Thyroid gland (tissue), 4 donors: Measurements from ENCODE around the gene TAF4B. TPM values are rescaled to one million over a fixed set of nuclear protein-coding genes. Genes with fewer than 3 reads are reported as not detected.

Source experiments
- DNase-seq, 2 donors: peaks; one replicate each; pipeline ENCODE4 v3.0.0-alpha.2; 2019
- H3K27ac ChIP-seq, 3 donors: fragments of 200-600 bp; sonication (generic); 1 replicate in 2 of 3; 2 replicates in 1 of 3; pipeline ENCODE4 v1.5.1; 2016 to 2019; ENCODE audit warnings: mild to moderate bottlenecking in 1 of 3, moderate library complexity in 1 of 3
- H3K27me3 ChIP-seq: fragments of 200-600 bp; sonication (generic); one replicate; pipeline ENCODE4 v1.5.1; 2019
- H3K36me3 ChIP-seq, 2 donors: fragments of 200-600 bp; sonication (generic); one replicate each; pipeline ENCODE4 v1.5.1; 2016 to 2019
- H3K4me1 ChIP-seq, 2 donors: fragments of 200-600 bp; sonication (generic); one replicate each; pipeline ENCODE4 v1.5.1; 2017 to 2019
- H3K4me3 ChIP-seq, 3 donors: fragments of 200-600 bp; sonication (generic); replicated peaks in 1 of 3; 1 replicate in 2 of 3; 2 replicates in 1 of 3; pipeline ENCODE4 v1.5.1; 2016; ENCODE audit warnings: mild to moderate bottlenecking in 1 of 3
- H3K9me3 ChIP-seq: fragments of 200-600 bp; sonication (generic); one replicate; pipeline ENCODE4 v1.5.1; 2017
- POLR2A ChIP-seq, 2 donors: fragments of 450-650 bp; IDR thresholded peaks; one replicate each; pipeline ENCODE4 v1.6.1; 2017; ENCODE audit warnings: antibody characterized with exemption in 2 of 2, mild to moderate bottlenecking in 2 of 2, moderate library complexity in 1 of 2
- WGBS, 2 donors: methylation state at CpG; one replicate each; pipeline ENCODE4 v1.1.5; 2017; 5-methylcytosine and 5-hydroxymethylcytosine counted together
- intact Hi-C: fragments of 100-400 bp; cut with DNase I; formaldehyde crosslinking; loops from one replicate; pipeline ENCODE4 v1.15.1; 2023
- total RNA-seq, 4 donors: library from RNA; depleted of rRNA; stranded (reverse); fragments of >200 nt; gene quantifications; one replicate each; pipeline ENCODE4 v1.2.3, GENCODE V29; 2016
- TF ChIP-seq, protein P1 (sequence below), 6 experiments: fragments of 200-600 bp in 3 of 6; fragments of 450-650 bp in 3 of 6; sonication (generic) in 3 of 6; IDR thresholded peaks; one replicate each; pipeline ENCODE4 v1.5.1; 2016 to 2019; ENCODE audit warnings: antibody characterized with exemption in 6 of 6, mild to moderate bottlenecking in 2 of 6, inconsistent platforms in 1 of 6, moderate library complexity in 1 of 6

Gene TAF4B
- total RNA-seq, 4 donors from 2014 or later: 8.7 to 12.7 (median 9.8) TPM

GRCh38 chr18:26409091-26409490 is 182.8 kb downstream of the TAF4B start:
- DNase-seq: no peak
- intact Hi-C loops: no loop called here
- WGBS, 2 donors: 86 to 93% methylated on average over 4 of the region's 4 CpGs
- Histone ChIP-seq H3K4me1 (no peaks in the 10 kb centered on the region), H3K9me3 (no peaks in the 10 kb centered on the region), H3K4me3 (no peak overlapping the region), H3K27me3 (no peaks in the 10 kb centered on the region), H3K36me3 (no peaks in the 10 kb centered on the region), H3K27ac (no peak overlapping the region)
- TF ChIP-seq POLR2A (IDR thresholded peaks at IDR 0.05): no peak
- TF ChIP-seq, protein P1, sequence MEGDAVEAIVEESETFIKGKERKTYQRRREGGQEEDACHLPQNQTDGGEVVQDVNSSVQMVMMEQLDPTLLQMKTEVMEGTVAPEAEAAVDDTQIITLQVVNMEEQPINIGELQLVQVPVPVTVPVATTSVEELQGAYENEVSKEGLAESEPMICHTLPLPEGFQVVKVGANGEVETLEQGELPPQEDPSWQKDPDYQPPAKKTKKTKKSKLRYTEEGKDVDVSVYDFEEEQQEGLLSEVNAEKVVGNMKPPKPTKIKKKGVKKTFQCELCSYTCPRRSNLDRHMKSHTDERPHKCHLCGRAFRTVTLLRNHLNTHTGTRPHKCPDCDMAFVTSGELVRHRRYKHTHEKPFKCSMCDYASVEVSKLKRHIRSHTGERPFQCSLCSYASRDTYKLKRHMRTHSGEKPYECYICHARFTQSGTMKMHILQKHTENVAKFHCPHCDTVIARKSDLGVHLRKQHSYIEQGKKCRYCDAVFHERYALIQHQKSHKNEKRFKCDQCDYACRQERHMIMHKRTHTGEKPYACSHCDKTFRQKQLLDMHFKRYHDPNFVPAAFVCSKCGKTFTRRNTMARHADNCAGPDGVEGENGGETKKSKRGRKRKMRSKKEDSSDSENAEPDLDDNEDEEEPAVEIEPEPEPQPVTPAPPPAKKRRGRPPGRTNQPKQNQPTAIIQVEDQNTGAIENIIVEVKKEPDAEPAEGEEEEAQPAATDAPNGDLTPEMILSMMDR (IDR thresholded peaks at IDR 0.05): no peak

- H3K36me3 ChIP-seq: no peaks in the 10 kb centered on the region
- no peak for DNase-seq
- H3K27ac ChIP-seq: no peak overlapping the region
- no peak overlapping the region for H3K4me3 ChIP-seq
- no peaks in the 10 kb centered on the region for H3K27me3 ChIP-seq
- TF ChIP-seq, protein P1 (IDR thresholded peaks at IDR 0.05): no peak
- no peak for TF ChIP-seq POLR2A (IDR thresholded peaks at IDR 0.05)
- intact Hi-C loops: no loop called here
- H3K9me3 ChIP-seq: no peaks in the 10 kb centered on the region
- 47 to 50% methylated on average over 4 of the region's 4 CpGs for WGBS, 2 donors
- no peaks in the 10 kb centered on the region for H3K4me1 ChIP-seq
Observed at GRCh38 chr18:26414901-26415440, 188.7 kb downstream of the TAF4B start.

DNA sequence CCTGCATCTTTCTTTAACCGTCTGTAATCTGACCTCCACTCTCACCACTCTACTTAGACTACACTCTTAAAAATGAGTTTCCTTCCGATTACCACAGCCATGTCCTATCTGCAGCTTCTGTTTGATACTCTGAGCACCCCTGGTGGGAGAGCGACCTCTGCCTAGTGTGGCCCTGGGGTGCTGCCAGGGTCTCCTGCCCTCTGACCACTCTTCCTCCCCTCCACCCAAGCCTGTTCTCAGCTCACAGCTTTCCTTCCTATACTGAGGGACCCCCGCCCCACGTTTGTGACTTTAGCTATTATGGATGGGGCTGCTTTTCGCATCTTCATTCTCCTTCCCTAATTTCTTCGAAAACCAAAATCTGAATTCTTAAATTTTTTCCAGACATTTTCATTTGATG is 189.4 kb downstream of the TAF4B start:
- DNase-seq: no peak
- Histone ChIP-seq H3K9me3 (no peaks in the 10 kb centered on the region), H3K27ac (no peak overlapping the region), H3K36me3 (no peaks in the 10 kb centered on the region), H3K4me1 (no peaks in the 10 kb centered on the region), H3K4me3 (no peak overlapping the region), H3K27me3 (no peaks in the 10 kb centered on the region)
- no peak for TF ChIP-seq POLR2A (IDR thresholded peaks at IDR 0.05)
- TF ChIP-seq, protein P1 (IDR thresholded peaks at IDR 0.05): no peak
- intact Hi-C loops: no loop called here
- WGBS, 2 donors: 68 to 73% methylated on average over 7 of the region's 7 CpGs

DNA sequence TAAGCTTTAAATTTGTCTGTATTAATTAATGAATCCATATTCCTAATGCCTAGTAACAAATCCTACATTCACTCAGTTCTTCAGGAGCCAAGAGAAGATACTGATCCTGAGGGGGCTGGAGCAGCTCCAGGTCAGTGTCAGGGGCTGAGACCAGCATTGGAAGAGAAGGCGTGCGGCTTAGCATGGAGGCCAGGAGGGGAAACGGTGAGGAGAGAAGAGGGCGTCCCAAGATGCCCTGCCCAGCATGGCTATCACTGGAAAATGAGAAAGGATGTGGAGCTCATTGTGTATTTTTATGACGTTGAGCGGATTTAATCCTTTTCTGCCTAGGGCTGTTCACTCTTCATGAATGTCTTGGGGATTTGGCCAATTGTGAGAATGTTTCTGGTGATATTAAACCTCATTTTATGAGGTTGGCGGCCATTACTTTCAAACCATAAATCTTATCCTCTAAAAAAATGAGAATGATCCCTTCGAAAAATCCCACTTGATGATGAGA is 190.5 kb downstream of the TAF4B start:
- no peak for DNase-seq
- WGBS, 2 donors: 95% methylated on average over 8 of the region's 8 CpGs
- intact Hi-C loops: no loop called here
- no peaks in the 10 kb centered on the region for H3K9me3 ChIP-seq
- no peaks in the 10 kb centered on the region for H3K36me3 ChIP-seq
- H3K27me3 ChIP-seq: no peaks in the 10 kb centered on the region
- TF ChIP-seq, protein P1 (IDR thresholded peaks at IDR 0.05): no peak
- H3K4me1 ChIP-seq: no peaks in the 10 kb centered on the region
- H3K4me3 ChIP-seq: no peak overlapping the region
- no peak overlapping the region for H3K27ac ChIP-seq

GRCh38 chr18:26417190-26417589 is 190.9 kb downstream of the TAF4B start:
- H3K4me1 ChIP-seq: no peaks in the 10 kb centered on the region
- H3K36me3 ChIP-seq: no peaks in the 10 kb centered on the region
- no peak for DNase-seq
- H3K9me3 ChIP-seq: no peaks in the 10 kb centered on the region
- intact Hi-C loops: no loop called here
- H3K4me3 ChIP-seq: no peak overlapping the region
- WGBS, 2 donors: 92 to 95% methylated on average over 12 of the region's 12 CpGs
- H3K27ac ChIP-seq: no peak overlapping the region
- TF ChIP-seq, protein P1 (IDR thresholded peaks at IDR 0.05): no peak
- TF ChIP-seq POLR2A (IDR thresholded peaks at IDR 0.05): no peak
- H3K27me3 ChIP-seq: no peaks in the 10 kb centered on the region
